Esophagus squamous epithelium (tissue), 4 donors: ENCODE results near the gene MXD1.

Experiments used
- CTCF ChIP-seq, 6 experiments: fragments of 450-650 bp in 4 of 6; fragments of 200-600 bp in 2 of 6; sonication (generic) in 2 of 6; IDR thresholded peaks; one replicate each; pipeline ENCODE4 v1.5.1; 2016 to 2019; ENCODE audit warnings: antibody characterized with exemption in 6 of 6, mild to moderate bottlenecking in 4 of 6, moderate library complexity in 4 of 6
- POLR2A ChIP-seq, 4 donors: fragments of 450-650 bp; IDR thresholded peaks; one replicate each; pipeline ENCODE4 v1.6.1; 2017; ENCODE audit warnings: antibody characterized with exemption in 4 of 4, mild to moderate bottlenecking in 4 of 4, moderate library complexity in 3 of 4

DNA sequence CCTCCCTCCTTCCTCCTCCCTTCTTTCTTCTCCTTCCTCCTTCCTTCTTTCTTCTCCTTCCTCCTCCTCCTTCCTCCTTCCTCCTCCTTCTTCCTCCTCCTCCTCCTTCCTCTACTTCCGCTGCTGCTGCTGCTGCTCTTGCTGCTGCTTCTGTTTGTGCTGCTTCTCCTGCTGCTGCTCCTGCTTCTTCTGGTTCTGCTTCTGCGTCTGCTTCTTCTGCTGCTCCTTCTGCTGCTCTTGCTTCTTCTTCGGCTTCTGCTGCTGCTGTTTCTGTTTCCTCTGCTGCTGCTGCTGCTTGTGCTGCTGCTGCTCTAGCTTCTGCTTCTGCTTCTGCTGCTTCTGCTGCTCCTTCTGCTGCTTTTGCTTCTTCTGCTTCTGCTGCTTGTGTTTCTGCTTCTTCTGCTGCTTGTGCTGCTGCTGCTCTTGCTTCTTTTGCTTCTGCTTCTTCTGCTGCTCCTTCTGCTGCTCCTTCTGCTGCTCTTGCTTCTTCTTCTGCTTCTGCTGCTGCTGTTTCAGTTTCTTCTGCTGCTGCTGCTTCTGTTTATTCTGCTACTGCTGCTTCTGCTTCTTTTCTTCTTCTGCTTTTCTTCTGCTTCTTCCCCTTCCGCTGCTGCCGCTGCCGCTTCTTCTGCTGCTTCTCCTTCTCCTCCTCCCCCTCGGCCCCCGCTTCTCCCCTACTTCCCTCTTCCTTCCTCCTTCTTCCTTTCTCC is 12.5 kb upstream of the MXD1 start:
- no peak for TF ChIP-seq CTCF (IDR thresholded peaks at IDR 0.05)
- TF ChIP-seq POLR2A (IDR thresholded peaks at IDR 0.05): no peak
